OCI-M2 (cell line): ENCODE measurements around the gene DDX39A.
"Not testable (repeated sequence)": the region's sequence is repeated elsewhere in the genome, so short reads cannot be mapped to it uniquely, and the experiment has no call there.

ENCODE experiments used
- DNase-seq: peaks from one replicate; lab custom pipeline; 2025; ENCODE audit not compliant: unreplicated experiment; lab: John Stamatoyannopoulos, UW

Gene DDX39A

DNA sequence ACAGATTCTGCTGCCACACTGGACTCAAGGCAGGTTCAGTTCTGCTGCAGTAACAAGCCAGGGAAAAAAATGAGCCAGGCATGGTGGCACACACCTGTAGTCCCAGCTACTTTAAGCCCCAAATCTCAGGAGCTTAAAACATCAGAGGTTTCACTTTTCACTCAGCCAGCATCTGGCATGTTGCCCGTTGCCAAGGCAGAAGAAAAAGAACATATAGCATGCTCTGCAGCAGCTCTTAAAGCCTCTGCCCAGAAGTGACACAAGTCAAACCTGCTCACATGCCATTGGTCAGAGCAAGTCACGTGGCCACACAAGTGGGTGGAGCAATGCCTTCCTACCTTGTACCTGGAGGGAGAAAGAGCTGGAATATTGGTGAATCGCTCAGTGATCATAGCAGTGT, 52.6 kb downstream of the DDX39A start:
- DNase-seq, result no peak

- not testable (repeated sequence) for DNase-seq
Measured at GRCh38 chr19:14364098-14364443, 55.1 kb downstream of the DDX39A start.

GRCh38 chr19:14363183-14364097, 55.7 kb downstream of the DDX39A start:
- peak; percentile 45 for DNase-seq

DNA sequence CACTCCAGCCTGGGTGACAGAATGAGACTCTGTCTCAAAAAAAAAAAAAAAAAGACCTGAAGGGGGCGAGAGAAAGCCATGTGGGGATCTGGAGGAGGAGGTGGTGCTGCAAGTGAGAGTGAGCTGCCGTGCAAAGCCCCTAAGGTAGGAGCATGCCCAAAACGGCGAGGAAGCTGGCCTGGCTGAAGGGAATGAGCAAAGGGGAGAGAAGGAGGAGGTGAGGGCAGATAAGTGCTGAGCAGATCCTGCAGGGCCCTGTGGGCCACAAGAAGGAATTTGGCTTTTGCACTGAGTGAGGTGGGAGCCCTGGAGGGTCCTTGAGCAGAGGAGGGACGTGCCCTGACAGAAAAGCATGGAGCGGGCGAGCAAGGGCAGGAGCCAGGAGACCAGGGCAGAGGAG, 57.3 kb downstream of the DDX39A start:
- no peak for DNase-seq
